Psoas muscle (tissue), 8 donors: ENCODE data around the gene TRAK1. TPM values are rescaled to one million over a fixed set of nuclear protein-coding genes. Genes with fewer than 3 reads are reported as not detected.
A peak's percentile ranks its signal among the peaks of the same experiment; 100 is the strongest.

Source experiments
- ATAC-seq, 4 donors: fragments of 200-7000 bp; cut with Tn5 transposase; one replicate each; pipeline ENCODE4 v1.9.1; 2020; ENCODE audit warnings: moderate library complexity in 3 of 4, mild to moderate bottlenecking in 2 of 4
- DNase-seq, 2 donors: peaks; one replicate each; pipeline ENCODE4 v3.0.0-alpha.2; 2020
- H3K27ac ChIP-seq: fragments of 200-600 bp; one replicate; pipeline ENCODE4 v1.8.0; 2022
- H3K27me3 ChIP-seq, 3 donors: fragments of 200-600 bp in 1 of 3; one replicate each; pipeline versions ENCODE4 v1.6.1 to v1.8.0; 2013 to 2022; ENCODE audit warnings: low read length in 2 of 3, mild to moderate bottlenecking in 2 of 3, moderate library complexity in 1 of 3; ENCODE audit not compliant: insufficient read depth in 3 of 3
- H3K36me3 ChIP-seq, 2 donors: fragments of 200-600 bp in 1 of 2; one replicate each; pipeline versions ENCODE4 v1.6.1 to v1.8.0; 2013 to 2022; ENCODE audit warnings: low read depth in 1 of 2, mild to moderate bottlenecking in 1 of 2, moderate library complexity in 1 of 2; ENCODE audit not compliant: insufficient read depth in 1 of 2
- H3K4me1 ChIP-seq: fragments of 200-600 bp; one replicate; pipeline ENCODE4 v1.8.0; 2022
- H3K4me3 ChIP-seq: fragments of 200-600 bp; one replicate; pipeline ENCODE4 v1.8.0; 2022; ENCODE audit warnings: mild to moderate bottlenecking
- H3K9me3 ChIP-seq: fragments of 200-600 bp; one replicate; pipeline ENCODE4 v1.8.0; 2022
- WGBS, 3 donors: extraction: QIAGEN DNeasy Blood & Tissue Kit; methylation state at CpG; one replicate each; pipeline versions ENCODE4 v1.1.6 to v1.1.7; 2013; 5-methylcytosine and 5-hydroxymethylcytosine counted together
- intact Hi-C, 2 donors: fragments of 100-400 bp; cut with DNase I; formaldehyde crosslinking; loops; one replicate each; pipeline versions ENCODE4 v1.11.0 to v1.14.2; 2022
- polyA plus RNA-seq, 3 donors: library from polyadenylated mRNA; stranded (reverse); fragments of 200-250 nt; gene quantifications; one replicate each; pipeline ENCODE4 v1.2.3, GENCODE V29; 2013
- total RNA-seq, 4 donors: library from RNA; stranded (reverse); fragmentation: NEBNext Ultra II Directional in 2 of 4; extraction: Animal tissue kit (Norgen Biotek cat#: 25700) in 2 of 4; gene quantifications; one replicate each; pipeline versions ENCODE4 v1.2.1 to v1.2.4, GENCODE V29; 2021 to 2023
- TF ChIP-seq, protein P1 (sequence below): fragments of 200-600 bp; IDR thresholded peaks from one replicate; pipeline ENCODE4 v1.8.0; 2022; ENCODE audit warnings: antibody characterized with exemption
- donor health status: healthy with polysubstance abuse.
- donor health status: DM: no; HTN: no; CAD: no; lungs with moderate emphysema.
- donor health status: Bipolar disorder and iron deficiency.
- donor health status: healthy.
- donor health status: DM: yes; HTN: yes; CAD: no.
- donor health status: DM: no; HTN: no; CAD: no.
- donor health status: DM: no; HTN: no; CAD: no.
- donor health status: DM: yes; HTN: yes; CAD: no.

TRAK1 gene
- total and polyA plus RNA-seq, 7 donors, result 30.8 to 128 (median 94.8) TPM

DNA sequence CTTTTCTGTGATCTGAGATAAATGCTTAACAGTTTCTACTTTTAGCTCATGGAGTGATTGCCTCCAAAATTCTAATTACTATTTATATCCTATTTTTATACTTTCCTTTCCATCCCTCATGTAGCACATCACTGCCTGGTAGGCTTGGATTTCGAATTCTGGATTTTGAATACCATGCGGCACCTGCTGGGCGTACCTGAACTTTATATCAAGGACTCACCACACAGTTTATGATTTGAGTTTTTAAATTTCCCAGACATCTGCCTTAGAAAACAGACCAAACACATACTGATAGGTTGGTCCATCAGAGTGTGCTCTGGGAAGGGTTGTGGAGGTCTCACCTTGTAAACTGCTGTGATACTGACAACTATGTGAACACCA lies 6.4 kb downstream of the TRAK1 start:
- intact Hi-C loops, result loop anchor here (5.0 to 10.0 kb wide), 3 partner anchors 135 to 1513 kb away; partner anchors contain the start of gene ULK4 (in 1 of the 2)
- TF ChIP-seq, protein P1, sequence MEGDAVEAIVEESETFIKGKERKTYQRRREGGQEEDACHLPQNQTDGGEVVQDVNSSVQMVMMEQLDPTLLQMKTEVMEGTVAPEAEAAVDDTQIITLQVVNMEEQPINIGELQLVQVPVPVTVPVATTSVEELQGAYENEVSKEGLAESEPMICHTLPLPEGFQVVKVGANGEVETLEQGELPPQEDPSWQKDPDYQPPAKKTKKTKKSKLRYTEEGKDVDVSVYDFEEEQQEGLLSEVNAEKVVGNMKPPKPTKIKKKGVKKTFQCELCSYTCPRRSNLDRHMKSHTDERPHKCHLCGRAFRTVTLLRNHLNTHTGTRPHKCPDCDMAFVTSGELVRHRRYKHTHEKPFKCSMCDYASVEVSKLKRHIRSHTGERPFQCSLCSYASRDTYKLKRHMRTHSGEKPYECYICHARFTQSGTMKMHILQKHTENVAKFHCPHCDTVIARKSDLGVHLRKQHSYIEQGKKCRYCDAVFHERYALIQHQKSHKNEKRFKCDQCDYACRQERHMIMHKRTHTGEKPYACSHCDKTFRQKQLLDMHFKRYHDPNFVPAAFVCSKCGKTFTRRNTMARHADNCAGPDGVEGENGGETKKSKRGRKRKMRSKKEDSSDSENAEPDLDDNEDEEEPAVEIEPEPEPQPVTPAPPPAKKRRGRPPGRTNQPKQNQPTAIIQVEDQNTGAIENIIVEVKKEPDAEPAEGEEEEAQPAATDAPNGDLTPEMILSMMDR, result peak; percentile 33
- ATAC-seq (peak in 2 of 4 donors; percentile 29 to 33), DNase-seq (no peak)
- H3K9me3 ChIP-seq, result no peaks in the 10 kb centered on the region
- WGBS, 3 donors, result 46 to 70% (median 65%) methylated on average over 3 of the region's 3 CpGs
- H3K36me3 ChIP-seq, result peaks cover 0 to 2% of the 10 kb centered on the region in 2 donors
- no peaks in the 10 kb centered on the region for H3K27me3 ChIP-seq
- H3K4me1 ChIP-seq, result peaks cover 61% of the 10 kb centered on the region
- no peak overlapping the region for H3K4me3 ChIP-seq
- peak overlapping the region; percentile 47 for H3K27ac ChIP-seq

DNA sequence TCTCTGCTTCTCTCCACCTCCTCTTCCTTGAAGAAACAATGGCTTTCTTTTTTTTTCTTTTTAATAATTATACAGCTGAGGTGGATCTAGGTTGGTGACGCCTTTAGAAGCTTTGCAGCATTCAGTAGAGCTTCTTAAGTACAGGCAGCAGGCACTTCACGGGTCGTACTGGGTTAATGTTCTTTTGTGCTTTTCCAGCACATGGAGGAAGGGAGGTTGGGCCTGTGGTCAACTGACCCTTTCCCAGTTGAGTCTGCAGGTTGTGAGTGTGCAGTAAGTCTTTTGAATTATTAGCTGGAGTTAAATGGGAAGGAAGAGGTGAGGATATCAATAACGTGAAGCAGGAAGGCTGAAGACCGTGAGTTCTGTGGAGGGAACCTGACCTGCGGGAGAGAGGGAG lies 7.0 kb downstream of the TRAK1 start:
- 43 to 61% (median 58%) methylated on average over 6 of the region's 6 CpGs for WGBS, 3 donors
- intact Hi-C loops, result loop anchor here (2.0 to 10.0 kb wide), 4 partner anchors 85 to 1513 kb away; partner anchors contain the start of gene ULK4 (in 1 of the 2)
- ATAC-seq (no peak), DNase-seq (no peak)
- H3K9me3 ChIP-seq, result no peaks in the 10 kb centered on the region
- no peaks in the 10 kb centered on the region for H3K27me3 ChIP-seq
- H3K4me3 ChIP-seq, result no peak overlapping the region
- TF ChIP-seq, protein P1, result no peak
- peaks cover 0 to 2% of the 10 kb centered on the region in 2 donors for H3K36me3 ChIP-seq
- peaks cover 66% of the 10 kb centered on the region for H3K4me1 ChIP-seq
- H3K27ac ChIP-seq, result peak overlapping the region; percentile 64

DNA sequence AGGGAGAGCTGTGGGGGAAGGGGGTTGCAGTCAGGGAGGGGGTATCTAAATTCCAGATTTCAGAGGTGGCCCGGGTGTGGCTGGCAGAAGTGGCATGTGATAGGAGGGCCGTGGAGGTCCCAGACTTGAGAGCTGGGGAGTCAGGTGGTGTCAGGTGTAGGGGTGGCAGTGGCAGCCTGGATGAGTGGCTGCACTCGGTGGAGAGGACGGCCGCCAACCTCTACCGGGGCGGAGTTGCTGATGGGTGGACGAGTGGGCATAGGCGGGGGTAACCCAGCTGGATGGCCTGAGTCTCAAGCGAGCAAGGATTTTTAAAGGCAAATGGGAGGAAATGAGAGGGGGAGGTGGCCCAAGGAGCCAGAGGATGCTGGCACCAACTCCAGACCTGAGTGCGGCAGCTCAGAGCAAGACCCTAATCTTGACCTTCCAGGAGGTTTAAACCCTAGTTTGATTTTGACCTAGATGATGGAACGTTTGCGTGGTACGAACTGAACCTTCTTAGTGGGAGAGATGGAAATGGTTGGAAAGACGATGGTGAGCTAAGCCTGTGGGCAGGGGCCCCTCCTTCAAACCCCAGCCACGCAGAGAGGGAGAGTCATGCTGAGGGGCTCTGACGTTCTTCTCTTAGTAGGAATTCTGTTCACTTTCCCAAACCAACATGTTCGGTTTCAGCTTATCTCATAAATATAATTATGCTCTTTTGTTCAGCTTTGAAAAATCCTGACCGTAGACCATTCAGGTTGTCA lies 8.0 kb downstream of the TRAK1 start:
- H3K4me3 ChIP-seq, result no peak overlapping the region
- TF ChIP-seq, protein P1, result no peak
- peaks cover 60% of the 10 kb centered on the region for H3K4me1 ChIP-seq
- peaks cover 2 to 6% of the 10 kb centered on the region in 2 donors for H3K36me3 ChIP-seq
- no peaks in the 10 kb centered on the region for H3K9me3 ChIP-seq
- WGBS, 3 donors, result 56 to 65% (median 63%) methylated on average over 19 of the region's 19 CpGs
- DNase-seq (no peak), ATAC-seq (no peak)
- intact Hi-C loops, result loop anchor here (1.0 to 10.0 kb wide), 5 partner anchors 86 to 1514 kb away; partner anchors contain the start of gene ULK4 (in 1 of the 2)
- H3K27me3 ChIP-seq, result no peaks in the 10 kb centered on the region
- peak overlapping the region; percentile 64 for H3K27ac ChIP-seq

DNA sequence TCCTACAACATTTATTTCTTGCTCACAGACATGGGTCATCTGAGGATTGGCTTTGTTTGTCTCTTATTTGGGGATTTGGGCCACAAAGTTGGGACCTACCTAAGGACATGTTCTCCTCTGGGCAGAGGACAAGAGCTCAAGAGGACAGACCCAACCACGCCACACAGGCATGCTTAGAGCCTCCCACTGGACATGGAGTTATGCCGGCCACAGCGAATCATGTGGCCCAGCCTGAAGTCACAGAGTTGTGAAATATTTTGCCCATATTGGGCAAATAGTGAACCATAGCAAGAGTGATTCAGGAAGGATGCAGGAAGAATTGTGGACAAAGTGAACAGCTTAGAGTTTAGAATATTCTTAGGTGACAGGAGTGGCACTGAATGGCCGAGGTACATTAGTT lies 9.9 kb downstream of the TRAK1 start:
- Histone ChIP-seq H3K9me3 (no peaks in the 10 kb centered on the region), H3K27ac (peak overlapping the region; percentile 61), H3K4me1 (peaks cover 53% of the 10 kb centered on the region), H3K4me3 (no peak overlapping the region), H3K27me3 (no peaks in the 10 kb centered on the region), H3K36me3 (peaks cover 2 to 13% of the 10 kb centered on the region in 2 donors)
- whole genome bisulfite sequencing, 3 donors, result 26 to 38% (median 29%) methylated on average over 4 of the region's 4 CpGs
- TF ChIP-seq, protein P1, result no peak
- peak; percentile 55 to 71 for DNase-seq
- peak; percentile 39 to 72 (median 70) for ATAC-seq
- intact Hi-C loops, result no loop called here
